Esophagus muscularis mucosa (tissue), 3 donors: ENCODE measurements around the gene GRAMD2A.

ENCODE experiments used
- CTCF ChIP-seq, 3 experiments: fragments of 200-600 bp in 2 of 3; fragments of 450-650 bp in 1 of 3; sonication (generic) in 2 of 3; IDR thresholded peaks; one replicate each; pipeline ENCODE4 v1.5.1; 2017 to 2019; ENCODE audit warnings: antibody characterized with exemption in 3 of 3, mild to moderate bottlenecking in 2 of 3, moderate library complexity in 1 of 3
- POLR2A ChIP-seq: fragments of 450-650 bp; IDR thresholded peaks from one replicate; pipeline ENCODE4 v1.6.1; 2017; ENCODE audit warnings: antibody characterized with exemption, moderate library complexity, mild to moderate bottlenecking, low read depth
- POLR2AphosphoS5 ChIP-seq, 2 donors: sonication (generic); formaldehyde crosslinking; IDR thresholded peaks; one replicate each; pipeline ENCODE4 v1.6.1; 2017; ENCODE audit warnings: antibody characterized with exemption in 2 of 2

GRCh38 chr15:72162569-72162968, 35.0 kb downstream of the GRAMD2A start:
- TF ChIP-seq CTCF (IDR thresholded peaks at IDR 0.05) (no peak), POLR2A (no peak), POLR2AphosphoS5 (IDR thresholded peaks at IDR 0.05) (no peak)
